H1 (cell line): ENCODE results near the gene SKP1. TPM values are rescaled to one million over a fixed set of nuclear protein-coding genes. Genes with fewer than 3 reads are reported as not detected.
A peak's percentile ranks its signal among the peaks of the same experiment; 100 is the strongest.

Source experiments
- CTCF ChIA-PET: fragments of 300-600 bp; sonication (Branson Sonifier 250); formaldehyde crosslinking; loops from one replicate; lab custom pipeline; 2021; ENCODE audit not compliant: partially characterized antibody; lab: Charles Lee
- POLR2A ChIA-PET: fragments of 300-600 bp; sonication (Branson Sonifier 250); formaldehyde crosslinking; loops from one replicate; lab custom pipeline; 2021; ENCODE audit warnings: inconsistent platforms; ENCODE audit not compliant: partially characterized antibody; lab: Charles Lee
- DNase-seq, 2 experiments: peaks; one replicate each; pipeline versions ENCODE4 v3.0.0 to v3.0.0-alpha.2; 2010 to 2022; ENCODE audit warnings: low spot score in 2 of 2, low read depth in 1 of 2, mixed read lengths in 1 of 2
- FAIRE-seq: peaks from 2 replicates; lab custom pipeline; 2011; peaks lifted over from hg19 to GRCh38; lab: Jason Lieb, UNC
- H2AFZ ChIP-seq: 2 replicates; pipeline ENCODE4 v1.8.1; 2012; ENCODE audit warnings: low read length, inconsistent platforms
- H2AK5ac ChIP-seq: 2 replicates; pipeline ENCODE4 v1.6.1; 2013; ENCODE audit warnings: low read depth, low read length
- H2BK120ac ChIP-seq: replicated peaks from 2 replicates; pipeline ENCODE3; 2013; ENCODE audit warnings: low read depth, low read length, inconsistent platforms
- H2BK12ac ChIP-seq: 2 replicates; pipeline ENCODE4 v1.6.1; 2013; ENCODE audit warnings: low read depth, low read length
- H2BK15ac ChIP-seq: 2 replicates; pipeline ENCODE4 v1.6.1; 2013; ENCODE audit warnings: low read length
- H2BK20ac ChIP-seq: 2 replicates; pipeline ENCODE4 v1.6.1; 2013; ENCODE audit warnings: low read length
- H2BK5ac ChIP-seq: 2 replicates; pipeline ENCODE4 v1.6.1; 2013; ENCODE audit warnings: low read depth, low read length
- H3K14ac ChIP-seq: 2 replicates; pipeline ENCODE4 v1.6.1; 2013; ENCODE audit warnings: inconsistent platforms; ENCODE audit not compliant: insufficient read length
- H3K18ac ChIP-seq: 2 replicates; pipeline ENCODE4 v1.6.1; 2013; ENCODE audit warnings: low read length; ENCODE audit errors: extremely low read depth
- H3K23ac ChIP-seq: 2 replicates; pipeline ENCODE4 v1.6.1; 2013; ENCODE audit warnings: inconsistent platforms; ENCODE audit not compliant: insufficient read length
- H3K23me2 ChIP-seq: 2 replicates; pipeline ENCODE4 v1.6.1; 2013; ENCODE audit warnings: low read depth, low read length
- H3K27ac ChIP-seq: 2 replicates; pipeline ENCODE4 v1.6.1; 2011; ENCODE audit warnings: low read depth, low read length, inconsistent platforms
- H3K27me3 ChIP-seq, 4 experiments: replicated peaks in 1 of 4; 1 replicate in 1 of 4; 2 replicates in 3 of 4; pipeline versions ENCODE4 v1.6.1 to v1.8.1; 2011 to 2013; ENCODE audit warnings: low read length in 3 of 4, mild to moderate bottlenecking in 3 of 4, inconsistent platforms in 2 of 4, mixed read lengths in 2 of 4, moderate library complexity in 1 of 4; ENCODE audit not compliant: control insufficient read depth in 3 of 4, insufficient read depth in 3 of 4; ENCODE audit errors: extremely low read depth in 1 of 4
- H3K36me3 ChIP-seq, 4 experiments: 2 replicates each; pipeline versions ENCODE4 v1.6.1 to v1.8.1; 2011 to 2013; ENCODE audit warnings: mild to moderate bottlenecking in 4 of 4, low read length in 3 of 4, moderate library complexity in 2 of 4, control low read depth in 1 of 4, inconsistent platforms in 1 of 4; ENCODE audit not compliant: insufficient read depth in 4 of 4, control insufficient read depth in 2 of 4
- H3K4ac ChIP-seq: replicated peaks from 2 replicates; pipeline ENCODE3; 2013; ENCODE audit warnings: low read length, low read depth, mixed read lengths, inconsistent platforms; ENCODE audit not compliant: insufficient read length
- H3K4me1 ChIP-seq, 4 experiments: replicated peaks in 1 of 4; 1 replicate in 1 of 4; 2 replicates in 3 of 4; pipeline versions ENCODE4 v1.6.1 to v1.8.1; 2011 to 2013; ENCODE audit warnings: low read length in 3 of 4, inconsistent platforms in 2 of 4, mixed read lengths in 1 of 4; ENCODE audit not compliant: insufficient read depth in 4 of 4, control insufficient read depth in 3 of 4
- H3K4me2 ChIP-seq, 2 experiments: 2 replicates each; pipeline versions ENCODE4 v1.6.1 to v1.8.1; 2011 to 2013; ENCODE audit warnings: low read depth in 2 of 2, low read length in 2 of 2, control low read depth in 1 of 2, inconsistent platforms in 1 of 2, mild to moderate bottlenecking in 1 of 2; ENCODE audit not compliant: insufficient read depth in 1 of 2
- H3K4me3 ChIP-seq, 4 experiments: fragments of 200-600, 300-600 bp in 1 of 4; sonication (generic), shearing (Covaris generic), sonication (Bioruptor Twin) in 1 of 4; 2 replicates each; pipeline versions ENCODE4 v1.5.1 to v1.8.1; 2011 to 2016; ENCODE audit warnings: low read length in 4 of 4, low read depth in 3 of 4, control low read depth in 2 of 4, inconsistent platforms in 2 of 4, mild to moderate bottlenecking in 2 of 4, mixed read lengths in 1 of 4, moderate library complexity in 1 of 4; ENCODE audit not compliant: insufficient read depth in 2 of 4; ENCODE audit errors: extremely low read depth in 1 of 4
- H3K56ac ChIP-seq: replicated peaks from 2 replicates; pipeline ENCODE3; 2013; ENCODE audit warnings: low read depth, mild to moderate bottlenecking, mixed read lengths, low read length, inconsistent platforms; ENCODE audit not compliant: insufficient read length
- H3K79me1 ChIP-seq: 2 replicates; pipeline ENCODE4 v1.6.1; 2013; ENCODE audit warnings: low read depth, low read length, control low read depth
- H3K79me2 ChIP-seq, 2 experiments: 2 replicates each; pipeline versions ENCODE4 v1.6.1 to v1.8.1; 2012 to 2013; ENCODE audit warnings: low read length in 2 of 2, mild to moderate bottlenecking in 2 of 2, inconsistent platforms in 1 of 2; ENCODE audit not compliant: insufficient read depth in 2 of 2, control insufficient read depth in 1 of 2
- H3K9ac ChIP-seq, 4 experiments: replicated peaks in 1 of 4; 1 replicate in 1 of 4; 2 replicates in 3 of 4; pipeline versions ENCODE4 v1.6.1 to v1.8.1; 2011 to 2013; ENCODE audit warnings: low read depth in 3 of 4, low read length in 3 of 4, control low read depth in 2 of 4, mild to moderate bottlenecking in 2 of 4, moderate library complexity in 2 of 4, inconsistent platforms in 1 of 4; ENCODE audit errors: extremely low read depth in 1 of 4
- H3K9me3 ChIP-seq, 2 experiments: 2 replicates each; pipeline versions ENCODE4 v1.6.1 to v1.8.1; 2012 to 2013; ENCODE audit warnings: mild to moderate bottlenecking in 2 of 2, moderate library complexity in 2 of 2, control low read depth in 1 of 2, inconsistent platforms in 1 of 2, low read depth in 1 of 2, low read length in 1 of 2, mixed read lengths in 1 of 2; ENCODE audit not compliant: insufficient read depth in 2 of 2
- H4K20me1 ChIP-seq, 2 experiments: replicated peaks in 1 of 2; 2 replicates each; pipeline versions ENCODE3 to v1.8.1; 2011 to 2013; ENCODE audit warnings: inconsistent platforms in 2 of 2, low read length in 2 of 2, mild to moderate bottlenecking in 1 of 2; ENCODE audit not compliant: insufficient read depth in 2 of 2, control insufficient read depth in 1 of 2
- H4K5ac ChIP-seq: 2 replicates; pipeline ENCODE4 v1.6.1; 2013; ENCODE audit warnings: low read length, low read depth, mixed read lengths, inconsistent platforms; ENCODE audit not compliant: insufficient read length
- H4K8ac ChIP-seq: 2 replicates; pipeline ENCODE4 v1.8.0; 2013; ENCODE audit warnings: mild to moderate bottlenecking, moderate library complexity, low read length, inconsistent platforms; ENCODE audit not compliant: insufficient read depth; ENCODE audit errors: extremely low read depth
- H4K91ac ChIP-seq: replicated peaks from 2 replicates; pipeline ENCODE3; 2013; ENCODE audit warnings: low read length, mixed read lengths, inconsistent platforms; ENCODE audit not compliant: insufficient read length
- ASH2L ChIP-seq: fragments of 200-600, 300-600 bp; sonication (generic); IDR thresholded peaks from one replicate; pipeline ENCODE4 v1.7.1; 2017; ENCODE audit warnings: low read length
- BRCA1 ChIP-seq: IDR thresholded peaks from 2 replicates; pipeline ENCODE4 v1.6.1; 2012; ENCODE audit warnings: low read depth, low read length, improper control_type of control experiment
- JUN ChIP-seq: IDR thresholded peaks from 2 replicates; pipeline ENCODE4 v1.6.1; 2011; ENCODE audit warnings: low read depth, mild to moderate bottlenecking, improper control_type of control experiment, low read length
- KDM4A ChIP-seq: IDR thresholded peaks from one replicate; pipeline ENCODE4 v1.7.1; 2012; ENCODE audit warnings: low read depth, mild to moderate bottlenecking, moderate library complexity, low read length, inconsistent platforms; ENCODE audit not compliant: severe bottlenecking
- NANOG ChIP-seq: IDR thresholded peaks from 2 replicates; pipeline ENCODE4 v1.6.1; 2011; ENCODE audit warnings: low read length, low read depth, mild to moderate bottlenecking, inconsistent platforms; ENCODE audit not compliant: insufficient read depth, poor library complexity, severe bottlenecking
- POLR2A ChIP-seq, 2 experiments: IDR thresholded peaks; 1 replicate in 1 of 2; 2 replicates in 1 of 2; pipeline ENCODE4 v1.6.1; 2011; ENCODE audit warnings: low read depth in 2 of 2, low read length in 2 of 2, mild to moderate bottlenecking in 2 of 2; ENCODE audit errors: control extremely low read depth in 1 of 2
- RBBP5 ChIP-seq: IDR thresholded peaks from 2 replicates; pipeline ENCODE4 v1.7.1; 2012; ENCODE audit warnings: low read depth, mild to moderate bottlenecking, inconsistent platforms, low read length, moderate library complexity, borderline replicate concordance
- SP1 ChIP-seq: IDR thresholded peaks from 2 replicates; pipeline ENCODE4 v1.6.1; 2011; ENCODE audit warnings: low read depth, low read length
- TEAD4 ChIP-seq: IDR thresholded peaks from 2 replicates; pipeline ENCODE4 v1.6.1; 2012; ENCODE audit warnings: low read depth, low read length, inconsistent platforms, mixed read lengths
- YY1 ChIP-seq: IDR thresholded peaks from 2 replicates; pipeline ENCODE4 v1.6.1; 2011; ENCODE audit warnings: low read depth, mild to moderate bottlenecking, low read length
- ZNF274 ChIP-seq: IDR thresholded peaks from 2 replicates; pipeline ENCODE4 v1.7.0; 2012; ENCODE audit warnings: low read length, borderline replicate concordance; ENCODE audit errors: extremely low read depth
- WGBS, 2 experiments: shearing (Covaris generic) in 1 of 2; methylation state at CpG; one replicate each; pipeline versions ENCODE4 v1.1.6 to v1.1.7; 2013 to 2015; ENCODE audit warnings: low lambda C conversion rate in 2 of 2, mixed read lengths in 2 of 2, inconsistent platforms in 1 of 2, low coverage in 1 of 2, missing lambda C conversion rate in 1 of 2; ENCODE audit not compliant: insufficient replicate concordance in 2 of 2, insufficient coverage in 1 of 2, insufficient read length in 1 of 2; ENCODE audit errors: extremely low coverage in 1 of 2, missing lambda C conversion rate in 1 of 2; 5-methylcytosine and 5-hydroxymethylcytosine counted together
- polyA plus RNA-seq, 7 experiments: library from polyadenylated mRNA; depleted of rRNA in 3 of 7; stranded (reverse) in 5 of 7; unstranded in 2 of 7; fragments of >200 nt in 5 of 7; fragments of 200-250 nt in 2 of 7; gene quantifications; 1 replicate in 5 of 7; 2 replicates in 1 of 7; 4 replicates in 1 of 7; pipeline versions ENCODE4 v1.2.1 to v1.2.3, GENCODE V29; 2011 to 2013; ENCODE audit warnings: missing spikeins in 2 of 7, mixed read lengths in 2 of 7
- total RNA-seq: library from RNA; stranded (reverse); fragmentation: NEBNext Ultra II Directional; extraction: Animal tissue kit (Norgen Biotek cat#: 25700); gene quantifications from 2 replicates; pipeline ENCODE4 v1.2.1, GENCODE V29; 2021

SKP1 gene
- total and polyA plus RNA-seq, 2 of the 8 experiments (the other 6 are each of a cell fraction or from before 2014, with no cell fraction given): 163 to 332 TPM

GRCh38 chr5:134103397-134103796 lies 73.4 kb downstream of the SKP1 start:
- Histone ChIP-seq H3K27me3 (peaks cover 1 to 19% (median 15%) of the 10 kb centered on the region in 4 experiments; a peak in 6 of 7 replicates), H3K4ac (no peak overlapping the region), H2BK20ac (0 out of 2 replicates have a peak overlapping the region, but pooled peaks have one; percentile 18), H3K4me3 (no peak overlapping the region), H3K79me2 (no peaks in the 10 kb centered on the region), H2BK5ac (no peak overlapping the region), H3K23me2 (no peaks in the 10 kb centered on the region), H3K14ac (no peak overlapping the region), H3K9ac (no peak overlapping the region), H3K4me1 (peaks cover 6 to 31% (median 23%) of the 10 kb centered on the region in 4 experiments), H3K79me1 (no peaks in the 10 kb centered on the region), H3K36me3 (no peaks in the 10 kb centered on the region), H3K23ac (no peak overlapping the region), H2BK15ac (0 out of 2 replicates have a peak overlapping the region, but pooled peaks have one; percentile 61), H2BK120ac (no peak overlapping the region), H3K18ac (no peak overlapping the region), H4K5ac (no peak overlapping the region), H2AK5ac (no peak overlapping the region), H4K8ac (no peak overlapping the region), H3K27ac (no peak overlapping the region), H4K20me1 (no peaks in the 10 kb centered on the region), H3K9me3 (no peaks in the 10 kb centered on the region), H2BK12ac (no peak overlapping the region), H3K4me2 (no peak overlapping the region), H3K56ac (no peak overlapping the region), H4K91ac (no peak overlapping the region), H2AFZ (no peak overlapping the region)
- POLR2A ChIA-PET: no interaction called here
- CTCF ChIA-PET: interaction anchor here (0.9 to 7.8 kb wide), 4 partner anchors 9 to 30 kb away, joined by 3 to 84 read pairs (median 4); partner anchors contain the start of gene TCF7
- FAIRE-seq (no peak), DNase-seq (no peak)
- WGBS, 2 experiments: 90% methylated on average over 9 of the region's 9 CpGs; no CpG with 5 or more reads in 1 of the 2 experiments
- TF ChIP-seq TEAD4 (no peak), JUN (no peak), ZNF274 (no peak), YY1 (no peak), BRCA1 (no peak), SP1 (no peak), POLR2A (IDR thresholded peaks at IDR 0.05; ENCODE audit: control extremely low read depth in 1 of 2, low read depth in 2 of 2, low read length in 2 of 2) (no peak), ASH2L (no peak), NANOG (no peak), RBBP5 (no peak), KDM4A (no peak)
